Ascending aorta (tissue), 2 donors: ENCODE results near the gene LINC00237. TPM values are rescaled to one million over a fixed set of nuclear protein-coding genes. Genes with fewer than 3 reads are reported as not detected.

Experiments used
- DNase-seq, 2 donors: peaks; one replicate each; pipeline ENCODE4 v3.0.0-alpha.2; 2019; ENCODE audit warnings: low spot score in 2 of 2
- H3K27ac ChIP-seq, 2 donors: fragments of 200-600 bp; sonication (generic); one replicate each; pipeline ENCODE4 v1.5.1; 2016 to 2017; ENCODE audit warnings: mild to moderate bottlenecking in 1 of 2
- H3K27me3 ChIP-seq: fragments of 200-600 bp; sonication (generic); one replicate; pipeline ENCODE4 v1.5.1; 2017
- H3K36me3 ChIP-seq, 2 donors: fragments of 200-600 bp; sonication (generic); one replicate each; pipeline ENCODE4 v1.5.1; 2016
- H3K4me1 ChIP-seq, 2 donors: fragments of 200-600 bp; sonication (generic); one replicate each; pipeline ENCODE4 v1.5.1; 2016 to 2017; ENCODE audit warnings: mild to moderate bottlenecking in 1 of 2
- H3K4me3 ChIP-seq, 2 donors: fragments of 200-600 bp; sonication (generic); one replicate each; pipeline ENCODE4 v1.5.1; 2016 to 2017; ENCODE audit warnings: mild to moderate bottlenecking in 1 of 2
- H3K9me3 ChIP-seq, 2 donors: fragments of 200-600 bp; sonication (generic); one replicate each; pipeline ENCODE4 v1.5.1; 2016
- intact Hi-C: fragments of 100-400 bp; cut with DNase I; formaldehyde crosslinking; loops from one replicate; pipeline ENCODE4 v1.15.1; 2023
- total RNA-seq: library from RNA; depleted of rRNA; stranded (reverse); fragments of >200 nt; gene quantifications from one replicate; pipeline ENCODE4 v1.1.0, GENCODE V29; 2016
- TF ChIP-seq, protein P1 (sequence below), 3 experiments: fragments of 200-600 bp in 2 of 3; fragments of 450-650 bp in 1 of 3; sonication (generic) in 2 of 3; IDR thresholded peaks; one replicate each; pipeline ENCODE4 v1.5.1; 2016 to 2019; ENCODE audit warnings: antibody characterized with exemption in 3 of 3, mild to moderate bottlenecking in 1 of 3, moderate library complexity in 1 of 3

Gene LINC00237
- total RNA-seq, 1 donor from 2014 or later = not detected

- no peak overlapping the region for H3K27ac ChIP-seq
- H3K4me3 ChIP-seq = no peak overlapping the region
- DNase-seq = no peak
- no peaks in the 10 kb centered on the region for H3K9me3 ChIP-seq
- TF ChIP-seq, protein P1, sequence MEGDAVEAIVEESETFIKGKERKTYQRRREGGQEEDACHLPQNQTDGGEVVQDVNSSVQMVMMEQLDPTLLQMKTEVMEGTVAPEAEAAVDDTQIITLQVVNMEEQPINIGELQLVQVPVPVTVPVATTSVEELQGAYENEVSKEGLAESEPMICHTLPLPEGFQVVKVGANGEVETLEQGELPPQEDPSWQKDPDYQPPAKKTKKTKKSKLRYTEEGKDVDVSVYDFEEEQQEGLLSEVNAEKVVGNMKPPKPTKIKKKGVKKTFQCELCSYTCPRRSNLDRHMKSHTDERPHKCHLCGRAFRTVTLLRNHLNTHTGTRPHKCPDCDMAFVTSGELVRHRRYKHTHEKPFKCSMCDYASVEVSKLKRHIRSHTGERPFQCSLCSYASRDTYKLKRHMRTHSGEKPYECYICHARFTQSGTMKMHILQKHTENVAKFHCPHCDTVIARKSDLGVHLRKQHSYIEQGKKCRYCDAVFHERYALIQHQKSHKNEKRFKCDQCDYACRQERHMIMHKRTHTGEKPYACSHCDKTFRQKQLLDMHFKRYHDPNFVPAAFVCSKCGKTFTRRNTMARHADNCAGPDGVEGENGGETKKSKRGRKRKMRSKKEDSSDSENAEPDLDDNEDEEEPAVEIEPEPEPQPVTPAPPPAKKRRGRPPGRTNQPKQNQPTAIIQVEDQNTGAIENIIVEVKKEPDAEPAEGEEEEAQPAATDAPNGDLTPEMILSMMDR (IDR thresholded peaks at IDR 0.05) = no peak
- H3K27me3 ChIP-seq = no peaks in the 10 kb centered on the region
- no peaks in the 10 kb centered on the region for H3K36me3 ChIP-seq
- intact Hi-C loops = no loop called here
- H3K4me1 ChIP-seq = no peaks in the 10 kb centered on the region
Observed at GRCh38 chr20:21114584-21114983, 8.4 kb upstream of the LINC00237 start.

DNA sequence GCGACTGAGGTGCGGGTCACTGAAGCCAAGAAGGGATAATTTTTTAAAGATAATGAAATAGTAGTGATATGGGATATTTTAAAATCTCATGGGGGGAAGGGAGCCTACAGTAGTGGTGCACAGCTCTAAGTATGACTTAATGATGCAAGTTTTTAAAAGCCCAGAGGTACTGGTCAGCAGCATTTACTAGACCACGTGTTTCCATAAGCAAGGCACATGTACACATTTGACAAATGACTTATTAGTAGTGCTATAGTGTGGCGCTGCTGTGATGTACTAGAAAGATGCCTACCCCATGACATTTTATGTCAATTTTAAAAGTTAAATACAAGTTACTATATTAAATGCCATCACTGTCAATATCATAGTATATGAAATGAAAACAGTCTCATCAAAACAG is 7.5 kb upstream of the LINC00237 start:
- no peaks in the 10 kb centered on the region for H3K27me3 ChIP-seq
- intact Hi-C loops = no loop called here
- no peaks in the 10 kb centered on the region for H3K4me1 ChIP-seq
- no peak overlapping the region for H3K4me3 ChIP-seq
- H3K27ac ChIP-seq = no peak overlapping the region
- no peak for DNase-seq
- H3K36me3 ChIP-seq = no peaks in the 10 kb centered on the region
- H3K9me3 ChIP-seq = no peaks in the 10 kb centered on the region
- TF ChIP-seq, protein P1 (IDR thresholded peaks at IDR 0.05) = no peak

DNA sequence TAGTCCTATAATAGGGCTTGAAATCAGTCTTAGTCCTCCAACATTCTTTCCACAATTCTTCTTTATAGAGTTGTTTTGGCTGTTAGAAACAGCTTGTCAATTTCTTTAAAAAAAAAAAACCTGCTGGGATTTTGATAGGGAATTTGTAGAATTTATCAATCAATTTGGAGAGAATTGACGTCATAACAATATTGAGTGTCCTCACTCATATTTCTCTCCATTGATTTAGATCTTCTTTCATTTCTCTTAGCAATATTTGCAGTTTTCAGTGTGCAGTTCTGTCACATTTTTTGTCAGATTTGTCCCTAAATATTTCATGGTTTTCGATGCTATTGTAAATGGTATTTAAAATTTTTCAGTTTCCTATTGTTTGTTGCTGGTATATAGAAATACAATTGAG is 5.3 kb upstream of the LINC00237 start:
- no peaks in the 10 kb centered on the region for H3K9me3 ChIP-seq
- intact Hi-C loops = no loop called here

GRCh38 chr20:21110811-21111210 is 4.7 kb upstream of the LINC00237 start:
- H3K4me1 ChIP-seq = no peaks in the 10 kb centered on the region
- H3K27me3 ChIP-seq = peaks cover 6% of the 10 kb centered on the region
- intact Hi-C loops = no loop called here
- no peak for DNase-seq
- H3K9me3 ChIP-seq = no peaks in the 10 kb centered on the region
- TF ChIP-seq, protein P1 (IDR thresholded peaks at IDR 0.05) = no peak
- no peak overlapping the region for H3K4me3 ChIP-seq
- no peaks in the 10 kb centered on the region for H3K36me3 ChIP-seq
- no peak overlapping the region for H3K27ac ChIP-seq

More for the DNA sequence above, 5.3 kb upstream of the LINC00237 start:
- DNase-seq = no peak
- Histone ChIP-seq H3K36me3 (no peaks in the 10 kb centered on the region), H3K4me1 (no peaks in the 10 kb centered on the region), H3K4me3 (no peak overlapping the region), H3K27ac (no peak overlapping the region), H3K27me3 (no peaks in the 10 kb centered on the region)
- TF ChIP-seq, protein P1 (IDR thresholded peaks at IDR 0.05) = no peak

GRCh38 chr20:21109144-21109543 is 3.0 kb upstream of the LINC00237 start:
- TF ChIP-seq, protein P1 (IDR thresholded peaks at IDR 0.05) = no peak
- H3K9me3 ChIP-seq = no peaks in the 10 kb centered on the region
- intact Hi-C loops = no loop called here
- peaks cover 14% of the 10 kb centered on the region for H3K27me3 ChIP-seq
- DNase-seq = no peak
- no peaks in the 10 kb centered on the region for H3K4me1 ChIP-seq
- H3K36me3 ChIP-seq = no peaks in the 10 kb centered on the region
- no peak overlapping the region for H3K27ac ChIP-seq
- H3K4me3 ChIP-seq = no peak overlapping the region
